ENCODE measurements around the gene CD300LG.

GRCh38 chr17:43900858-43901754 is 54.1 kb downstream of the CD300LG start:
- TF ChIP-seq POLR2A (IDR thresholded peaks at IDR 0.05; ENCODE audit: low read length) = no peak
- TF ChIP-seq GATA1 (IDR thresholded peaks at IDR 0.05; ENCODE audit: low read depth, low read length) = no peak
